HT1080 (cell line): ENCODE measurements around the gene F7. TPM values are rescaled to one million over a fixed set of nuclear protein-coding genes. Genes with fewer than 3 reads are reported as not detected.

Source experiments
- DNase-seq: peaks from one replicate; pipeline ENCODE4 v3.0.0-alpha.2; 2015; ENCODE audit warnings: low read depth
- total RNA-seq: library from RNA; depleted of rRNA; stranded (reverse); fragments of >200 nt; shearing (Covaris generic); gene quantifications from 2 replicates; pipeline ENCODE4 v1.2.3, GENCODE V29; 2014

Gene F7
- total RNA-seq, 1 experiment from 2014 or later: 0.10 TPM

- no peak for DNase-seq
Measured at GRCh38 chr13:113086031-113086750, 19.4 kb upstream of the F7 start.

DNA sequence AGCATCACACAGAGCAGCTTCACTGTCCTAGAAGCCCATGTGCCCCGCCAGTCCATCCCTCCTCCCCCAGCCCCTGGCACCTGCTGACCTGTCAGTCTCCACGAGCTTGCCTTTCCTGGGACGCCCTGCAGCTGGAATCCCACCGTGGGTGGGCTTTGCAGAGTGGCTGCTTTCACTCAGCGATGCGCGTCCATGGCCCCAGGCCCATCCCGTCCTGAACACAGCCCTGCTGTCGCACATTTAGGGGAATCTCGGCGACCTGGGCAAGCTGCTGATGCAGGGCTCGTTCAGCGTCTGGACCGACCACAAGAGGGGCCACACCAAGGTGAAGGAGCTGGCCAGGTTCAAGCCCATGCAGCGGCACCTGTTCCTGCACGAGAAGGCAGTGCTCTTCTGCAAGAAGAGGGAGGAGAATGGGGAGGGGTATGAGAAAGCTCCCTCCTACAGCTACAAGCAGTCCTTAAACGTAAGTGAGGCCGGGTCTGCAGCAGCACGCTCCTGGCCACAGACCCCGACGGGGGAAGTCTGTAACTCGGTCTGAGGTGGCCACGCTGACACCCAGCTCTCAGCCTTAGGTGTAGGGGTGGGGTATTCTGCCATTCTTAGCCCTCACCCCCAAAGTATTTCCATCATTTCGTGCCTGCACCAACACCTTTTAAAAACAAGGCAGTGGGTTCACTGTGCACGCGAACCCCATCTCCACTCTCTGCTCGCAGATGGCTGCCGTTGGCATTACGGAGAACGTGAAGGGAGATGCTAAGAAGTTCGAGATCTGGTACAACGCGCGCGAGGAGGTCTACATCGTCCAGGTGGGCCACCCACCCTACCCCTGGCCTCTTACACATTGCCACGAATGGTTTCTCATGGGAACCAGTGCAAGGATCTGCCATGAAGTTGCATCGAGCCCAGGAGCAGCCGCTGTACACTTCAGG is 18.3 kb upstream of the F7 start:
- no peak for DNase-seq

GRCh38 chr13:113087923-113088690 is 17.5 kb upstream of the F7 start:
- no peak for DNase-seq

GRCh38 chr13:113088691-113089020 is 16.9 kb upstream of the F7 start:
- no peak for DNase-seq

DNA sequence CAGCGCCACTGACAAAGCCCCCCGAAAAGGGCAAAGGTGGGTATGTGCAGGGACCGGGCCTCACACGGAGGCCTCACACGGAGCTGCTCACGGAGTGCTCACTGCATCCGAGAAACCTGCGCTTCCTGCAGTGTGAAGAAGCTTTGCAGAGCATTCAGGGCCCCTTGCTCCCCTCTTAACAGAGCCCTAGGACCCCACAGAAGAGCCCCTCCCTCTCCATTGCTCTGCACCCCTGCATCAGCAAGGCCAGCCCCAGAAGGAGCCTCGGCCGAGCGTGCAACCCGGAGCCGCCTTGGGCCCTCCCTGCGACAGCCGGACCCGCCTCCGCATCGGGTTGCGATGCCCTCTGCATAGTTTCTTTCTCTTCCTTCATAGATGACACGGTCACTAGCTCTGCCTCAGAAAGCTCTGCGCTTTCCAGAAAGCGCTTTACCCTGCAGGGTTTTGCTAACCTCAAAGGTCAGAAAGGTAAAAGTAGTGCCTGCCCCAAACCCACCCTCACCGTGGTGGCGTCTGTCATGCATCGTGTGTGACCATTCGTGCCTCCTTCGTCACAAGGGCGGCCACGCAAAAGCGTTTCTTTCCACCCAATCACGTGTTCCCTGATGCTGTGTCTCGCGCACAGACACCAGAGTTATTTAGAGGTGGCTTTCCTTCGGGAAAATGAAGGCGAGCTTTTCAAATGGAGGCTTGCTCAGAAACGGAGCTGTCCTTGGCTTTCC is 15.7 kb upstream of the F7 start:
- no peak for DNase-seq

DNA sequence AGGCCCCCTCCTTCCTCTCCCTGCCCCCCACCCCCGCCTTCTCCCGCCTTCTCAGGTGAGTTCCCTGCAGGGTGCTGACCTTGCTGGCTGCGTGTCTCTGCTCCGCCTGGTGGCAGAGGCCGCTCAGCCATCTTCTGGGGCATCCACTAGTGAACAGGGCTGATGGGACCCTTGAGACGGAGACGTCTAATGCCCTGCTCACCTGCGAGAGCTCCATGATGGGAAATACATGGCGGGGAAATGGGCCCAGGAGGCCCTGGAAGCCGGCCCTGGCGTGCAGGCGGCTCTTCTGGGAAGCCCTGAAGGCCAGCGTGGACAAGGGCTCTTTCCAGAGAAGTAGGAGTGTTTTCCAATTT is 15.2 kb upstream of the F7 start:
- no peak for DNase-seq

GRCh38 chr13:113090806-113091205 is 14.8 kb upstream of the F7 start:
- no peak for DNase-seq

DNA sequence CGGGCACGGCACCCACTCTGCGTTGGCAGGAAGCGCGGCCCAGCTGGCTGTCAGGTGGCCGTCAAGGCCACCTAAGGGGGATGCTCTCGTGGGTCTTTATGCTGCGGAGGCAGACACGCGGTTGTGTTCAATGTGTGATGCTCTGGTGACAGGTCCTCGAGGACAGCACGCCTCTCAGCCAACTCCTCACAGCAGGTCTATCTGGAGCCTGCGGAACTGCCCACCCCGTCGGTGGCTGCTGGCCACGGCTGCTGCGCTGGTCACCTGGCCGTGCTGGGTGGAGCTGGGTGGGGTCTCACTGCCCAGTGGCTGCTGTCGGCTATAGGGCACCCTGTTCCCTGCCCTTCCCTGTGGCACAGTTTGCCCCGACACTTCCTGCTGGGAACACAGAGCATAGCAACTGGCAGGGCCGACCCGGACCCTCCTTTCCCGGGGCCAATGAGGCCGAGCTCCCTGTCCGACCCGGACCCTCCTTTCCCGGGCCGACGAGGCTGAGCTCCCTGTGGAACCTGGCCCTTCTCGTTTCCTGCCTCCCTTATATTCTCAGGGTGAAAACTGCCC is 14.3 kb upstream of the F7 start:
- DNase-seq: no peak

- DNase-seq: no peak
Measured at GRCh38 chr13:113091891-113092775, 13.5 kb upstream of the F7 start.

GRCh38 chr13:113092776-113093579 is 12.6 kb upstream of the F7 start:
- no peak for DNase-seq

- DNase-seq: no peak
Measured at GRCh38 chr13:113093580-113094409, 11.8 kb upstream of the F7 start.

- DNase-seq: no peak
Measured at GRCh38 chr13:113094410-113094800, 11.2 kb upstream of the F7 start.

DNA sequence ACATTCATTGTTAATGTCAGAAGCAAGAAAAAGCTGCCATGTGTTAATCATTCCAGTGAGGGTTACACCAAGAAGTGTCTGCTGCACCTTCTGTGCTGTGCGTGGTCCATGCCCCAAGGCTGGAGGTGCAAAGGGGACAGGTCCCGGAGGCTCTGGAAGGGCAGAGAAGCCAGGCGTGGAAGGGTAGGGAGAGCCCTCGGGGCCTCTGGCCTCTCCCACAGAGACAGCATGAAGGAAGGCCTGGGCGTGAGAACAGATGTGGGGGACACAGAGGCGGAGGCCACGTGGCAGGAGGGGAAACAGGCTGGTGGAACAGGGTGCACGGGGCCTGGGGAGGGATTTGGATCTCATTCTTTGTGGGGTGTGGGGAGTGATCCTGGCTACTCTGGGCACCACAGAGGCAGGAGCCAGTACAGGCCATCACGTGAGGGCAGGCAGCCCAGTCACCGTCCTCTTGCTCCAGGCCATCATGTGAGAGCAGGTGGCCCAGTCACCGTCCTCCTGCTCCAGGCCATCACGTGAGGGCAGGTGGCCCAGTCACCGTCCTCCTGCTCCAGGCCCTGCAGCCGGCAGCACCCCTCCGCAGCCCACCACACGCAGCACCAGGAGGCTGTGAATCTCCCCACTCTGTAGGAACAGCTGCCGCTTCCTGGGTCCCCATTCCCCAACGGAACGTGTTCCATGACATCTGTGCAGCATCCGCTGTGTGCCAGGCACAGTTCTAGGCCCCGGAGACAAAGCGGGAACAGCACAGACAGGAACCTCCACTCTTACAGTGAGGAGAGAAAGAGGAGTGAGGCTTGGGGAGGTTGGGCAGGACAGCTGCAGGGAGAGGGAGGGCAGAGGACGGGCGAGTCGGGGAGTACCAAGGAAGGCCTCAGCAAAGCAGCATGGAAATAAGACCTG is 10.2 kb upstream of the F7 start:
- no peak for DNase-seq

GRCh38 chr13:113096052-113096744 is 9.4 kb upstream of the F7 start:
- DNase-seq: no peak

DNA sequence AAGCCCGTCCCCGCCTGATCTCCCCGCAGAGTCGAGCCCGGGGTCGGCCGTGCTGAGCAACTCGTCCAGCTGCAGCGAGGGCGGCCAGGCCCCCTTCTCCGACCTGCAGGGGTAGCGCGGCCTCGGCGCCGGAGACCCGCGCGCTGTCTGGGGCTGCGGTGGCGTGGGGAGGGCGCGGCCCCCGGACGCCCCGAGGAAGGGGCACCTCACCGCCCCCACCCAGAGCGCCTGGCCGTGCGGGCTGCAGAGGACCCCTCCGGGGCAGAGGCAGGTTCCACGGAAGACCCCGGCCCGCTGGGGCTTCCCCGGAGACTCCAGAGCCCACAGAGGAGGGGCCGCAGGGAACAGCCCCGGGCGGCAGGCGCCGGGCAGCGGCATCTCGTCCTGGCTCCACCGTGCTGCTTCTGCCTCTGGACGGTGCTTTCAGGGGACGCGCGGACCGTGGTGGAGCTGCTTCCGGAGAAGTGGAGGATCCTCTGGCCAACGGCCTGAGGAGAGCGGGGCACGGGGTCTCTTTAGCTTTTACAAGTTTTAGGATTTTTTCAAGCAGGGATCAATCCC is 8.8 kb upstream of the F7 start:
- DNase-seq: no peak

GRCh38 chr13:113097651-113098050 is 7.9 kb upstream of the F7 start:
- DNase-seq: no peak
